PC-3 (cell line): ENCODE measurements around the gene ITLN1.

ENCODE experiments used
- EZH2 ChIP-seq: fragments of 300-600 bp; sonication (generic); IDR thresholded peaks from one replicate; pipeline ENCODE4 v1.6.1; 2017; ENCODE audit warnings: antibody characterized with exemption, mild to moderate bottlenecking, low read length; ENCODE audit not compliant: unreplicated experiment
- EZH2phosphoT487 ChIP-seq: fragments of 300-600 bp; sonication (generic); IDR thresholded peaks from 2 replicates; pipeline ENCODE4 v1.6.1; 2018; ENCODE audit warnings: mild to moderate bottlenecking, antibody characterized with exemption, low read length, borderline replicate concordance
- TF ChIP-seq, protein P1 (sequence below): fragments of 300-600 bp; sonication (generic); conservative IDR thresholded peaks from 2 replicates; pipeline ENCODE4 v1.5.1; 2017; ENCODE audit warnings: antibody characterized with exemption, low read depth, mild to moderate bottlenecking, low read length

DNA sequence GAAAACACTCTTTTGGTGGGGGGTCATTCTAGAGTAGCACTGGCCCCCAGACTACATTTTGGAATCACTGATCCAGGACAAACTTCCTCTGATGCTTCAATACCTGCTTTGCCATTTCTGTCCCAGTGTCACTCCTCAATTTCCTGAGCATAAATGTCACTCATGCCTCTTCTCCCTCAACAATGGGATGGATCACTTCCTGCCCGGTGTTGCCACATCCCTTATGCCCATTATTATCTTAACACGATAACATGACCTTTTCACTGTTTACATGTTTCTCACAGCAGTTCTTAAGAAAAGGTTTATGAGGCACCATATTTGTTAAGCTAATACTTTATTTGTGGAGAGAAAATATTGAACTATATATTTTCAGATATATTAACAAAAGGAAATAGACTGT lies 3.9 kb upstream of the ITLN1 start:
- TF ChIP-seq, protein P1, sequence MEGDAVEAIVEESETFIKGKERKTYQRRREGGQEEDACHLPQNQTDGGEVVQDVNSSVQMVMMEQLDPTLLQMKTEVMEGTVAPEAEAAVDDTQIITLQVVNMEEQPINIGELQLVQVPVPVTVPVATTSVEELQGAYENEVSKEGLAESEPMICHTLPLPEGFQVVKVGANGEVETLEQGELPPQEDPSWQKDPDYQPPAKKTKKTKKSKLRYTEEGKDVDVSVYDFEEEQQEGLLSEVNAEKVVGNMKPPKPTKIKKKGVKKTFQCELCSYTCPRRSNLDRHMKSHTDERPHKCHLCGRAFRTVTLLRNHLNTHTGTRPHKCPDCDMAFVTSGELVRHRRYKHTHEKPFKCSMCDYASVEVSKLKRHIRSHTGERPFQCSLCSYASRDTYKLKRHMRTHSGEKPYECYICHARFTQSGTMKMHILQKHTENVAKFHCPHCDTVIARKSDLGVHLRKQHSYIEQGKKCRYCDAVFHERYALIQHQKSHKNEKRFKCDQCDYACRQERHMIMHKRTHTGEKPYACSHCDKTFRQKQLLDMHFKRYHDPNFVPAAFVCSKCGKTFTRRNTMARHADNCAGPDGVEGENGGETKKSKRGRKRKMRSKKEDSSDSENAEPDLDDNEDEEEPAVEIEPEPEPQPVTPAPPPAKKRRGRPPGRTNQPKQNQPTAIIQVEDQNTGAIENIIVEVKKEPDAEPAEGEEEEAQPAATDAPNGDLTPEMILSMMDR = no peak
- TF ChIP-seq EZH2 (no peak), EZH2phosphoT487 (no peak)
